Hematopoietic multipotent progenitor cell (in vitro differentiated cells): ENCODE data around the gene RPS6KA4. TPM values are rescaled to one million over a fixed set of nuclear protein-coding genes. Genes with fewer than 3 reads are reported as not detected.

Experiments used
- DNase-seq, 3 donors: peaks; one replicate each; pipeline ENCODE4 v3.0.0-alpha.2; 2011 to 2015; ENCODE audit warnings: low read depth in 2 of 3, low spot score in 2 of 3
- total RNA-seq: library from RNA; depleted of rRNA; stranded (reverse); fragments of >200 nt; gene quantifications from one replicate; pipeline ENCODE4 v1.2.3, GENCODE V29; 2012

RPS6KA4 gene
- total RNA-seq, 1 donor, result 59.0 TPM

GRCh38 chr11:64324692-64325469, 34.1 kb upstream of the RPS6KA4 start:
- DNase-seq, result no peak

GRCh38 chr11:64327375-64327774, 31.6 kb upstream of the RPS6KA4 start:
- no peak for DNase-seq

GRCh38 chr11:64327993-64328392, 31.0 kb upstream of the RPS6KA4 start:
- DNase-seq, result no peak

- no peak for DNase-seq
Measured at GRCh38 chr11:64330888-64331287, 28.1 kb upstream of the RPS6KA4 start.

GRCh38 chr11:64331569-64332371, 27.2 kb upstream of the RPS6KA4 start:
- DNase-seq, result peak in 2 of 3 donors; percentile 95

GRCh38 chr11:64333556-64333955, 25.4 kb upstream of the RPS6KA4 start:
- no peak for DNase-seq

- DNase-seq, result peak in 2 of 3 donors; percentile 87 to 88
Measured at GRCh38 chr11:64334764-64335735, 23.9 kb upstream of the RPS6KA4 start.

GRCh38 chr11:64337538-64338249, 21.3 kb upstream of the RPS6KA4 start:
- DNase-seq, result no peak

- no peak for DNase-seq
Measured at GRCh38 chr11:64338716-64339115, 20.2 kb upstream of the RPS6KA4 start.

- no peak for DNase-seq
Measured at GRCh38 chr11:64339286-64339685, 19.7 kb upstream of the RPS6KA4 start.

- DNase-seq, result peak; percentile 65 to 87 (median 80)
Measured at GRCh38 chr11:64339754-64340408, 19.1 kb upstream of the RPS6KA4 start, which contains the start of gene CCDC88B. CCDC88B (plus strand) TSS chr11:64340204; CDS start chr11:64340267, 63 bp downstream.

- peak in 2 of 3 donors; percentile 67 to 74 for DNase-seq
Measured at GRCh38 chr11:64340671-64341335, 18.2 kb upstream of the RPS6KA4 start.

- no peak for DNase-seq
Measured at GRCh38 chr11:64341429-64341828, 17.5 kb upstream of the RPS6KA4 start.

- peak; percentile 69 to 91 (median 88) for DNase-seq
Measured at GRCh38 chr11:64341851-64342791, 16.8 kb upstream of the RPS6KA4 start.

- no peak for DNase-seq
Measured at GRCh38 chr11:64342869-64343745, 15.9 kb upstream of the RPS6KA4 start.

- no peak for DNase-seq
Measured at GRCh38 chr11:64343767-64344559, 15.0 kb upstream of the RPS6KA4 start.
